Activated CD8-positive, alpha-beta memory T cell treated with anti-CD3 and anti-CD28 coated beads, Interleukin-2, amount 50 U/mL, for 24 hours (primary cell): Measurements from ENCODE around the gene TNNT3.
"Not testable (repeated sequence)": the region's sequence is repeated elsewhere in the genome, so short reads cannot be mapped to it uniquely, and the experiment has no call there.

Experiments used
- DNase-seq: peaks from one replicate; pipeline ENCODE4 v3.0.0-alpha.2; 2020; ENCODE audit errors: extremely low read depth

Gene TNNT3

DNA sequence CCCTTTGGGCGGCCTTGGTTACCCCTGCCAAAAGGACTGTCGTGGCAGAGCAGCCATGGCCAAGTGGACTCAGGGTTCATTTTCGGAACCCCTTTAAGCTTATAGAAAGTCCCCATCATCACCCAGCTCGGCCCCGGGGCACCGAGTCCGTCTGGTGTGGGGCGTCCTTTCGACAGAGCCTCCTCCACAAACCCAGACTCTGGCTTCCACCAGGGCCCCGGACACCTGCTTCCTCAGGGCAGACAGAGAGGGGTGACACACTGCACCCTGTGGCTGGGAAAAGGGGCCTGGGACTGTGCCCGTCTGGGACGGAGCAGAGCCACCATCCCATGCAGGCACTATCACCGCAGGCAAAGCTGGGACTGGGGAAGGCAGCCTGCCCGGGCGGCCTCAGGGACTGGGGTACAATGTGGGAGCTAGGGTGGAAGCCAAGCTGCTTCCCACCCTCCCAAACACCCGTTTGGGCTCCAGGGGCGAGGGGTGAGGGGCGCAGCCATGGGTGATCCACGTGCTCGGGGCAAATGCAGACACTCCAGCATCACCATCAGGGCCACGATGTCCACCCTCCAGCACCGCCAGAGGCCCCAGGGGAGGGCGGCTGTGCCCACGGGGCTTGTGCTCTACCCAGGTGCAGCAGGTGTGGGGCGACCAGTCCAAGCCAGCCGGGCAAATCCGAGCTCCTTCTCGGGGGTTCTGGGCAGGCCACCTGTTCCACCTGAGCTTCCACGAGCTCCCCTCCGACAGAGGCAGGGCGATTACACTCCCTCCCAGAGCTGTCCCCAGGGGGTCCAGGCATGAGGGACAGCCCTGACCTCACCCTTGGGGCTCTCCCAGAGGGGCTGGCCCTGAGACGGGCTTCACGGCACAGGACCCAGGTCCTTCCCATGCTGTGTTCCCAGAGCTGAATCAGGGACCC lies 15.9 kb downstream of the TNNT3 start:
- DNase-seq: no peak

DNA sequence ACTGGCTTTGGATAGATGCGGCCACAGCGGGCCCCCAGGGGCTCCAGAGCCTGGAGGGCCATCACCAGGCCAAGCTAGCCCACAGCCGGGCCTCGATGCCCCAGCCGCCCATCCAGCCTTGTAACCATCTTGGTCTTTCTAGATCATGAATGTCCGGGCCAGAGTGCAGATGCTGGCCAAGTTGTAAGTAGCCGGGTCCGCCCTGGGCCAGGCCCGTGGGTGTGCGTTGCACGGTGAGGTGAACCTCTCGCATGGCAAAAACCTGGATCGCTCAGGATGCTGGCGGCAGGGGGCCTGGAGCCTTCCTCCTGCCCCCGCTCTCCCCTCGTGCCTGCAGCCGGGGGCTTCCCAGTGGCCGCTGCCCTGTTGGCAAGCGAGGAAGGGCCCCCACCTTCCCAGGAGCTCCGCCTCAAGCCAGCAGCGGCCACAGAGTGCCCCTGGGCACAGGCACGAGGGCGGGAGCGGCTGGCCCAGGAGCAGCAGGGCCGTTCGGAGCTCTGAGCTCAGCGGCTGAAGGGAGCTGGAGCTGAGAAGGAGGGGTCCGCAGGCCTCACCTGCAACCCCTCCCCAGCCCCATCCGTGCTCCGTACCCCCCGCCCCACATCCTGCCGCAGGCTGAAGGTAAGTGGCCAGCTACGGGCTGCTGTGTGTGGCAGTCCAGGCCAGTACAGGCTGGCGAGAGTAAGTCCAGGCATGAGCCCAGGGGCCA lies 16.7 kb downstream of the TNNT3 start:
- DNase-seq: no peak

DNA sequence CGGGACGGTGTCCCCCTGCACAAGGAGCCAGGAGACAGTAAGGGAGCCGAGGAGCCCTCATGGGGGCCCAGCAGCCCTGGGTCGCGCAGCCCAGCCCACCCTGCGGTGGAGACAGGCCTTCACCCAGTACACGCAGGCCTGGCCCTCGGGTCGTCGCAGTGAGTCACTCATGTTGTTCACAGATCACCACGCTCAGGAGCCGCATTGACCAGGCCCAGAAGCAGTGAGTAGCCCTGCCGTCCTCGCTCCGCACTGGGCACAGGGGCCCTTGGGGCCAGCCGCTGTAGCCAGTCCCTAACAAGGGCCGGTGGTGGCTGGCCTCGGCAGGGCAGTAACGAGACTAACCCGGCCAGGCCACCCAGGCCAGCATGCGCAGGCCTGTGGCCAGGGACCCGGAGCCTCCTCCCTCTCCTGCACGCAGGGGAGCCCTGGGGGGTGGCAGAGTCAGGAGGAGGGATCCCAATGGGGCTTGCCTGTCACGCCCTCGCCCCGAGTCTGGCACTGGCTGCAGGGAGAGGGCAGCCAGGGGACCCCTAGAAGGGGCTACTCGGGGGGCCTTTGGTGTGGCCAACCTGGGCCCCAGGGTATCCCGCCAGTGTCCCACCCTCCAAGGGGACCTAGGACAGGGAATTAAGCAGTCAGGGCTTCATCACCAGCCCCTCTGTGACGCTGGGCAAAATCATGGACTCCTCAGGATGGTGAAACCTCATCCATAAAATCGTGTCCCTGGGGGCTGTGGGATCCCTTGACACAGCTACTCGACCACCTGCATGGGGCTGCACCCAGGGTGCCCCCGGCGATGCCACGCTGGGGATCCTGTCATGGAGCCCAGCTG lies 17.5 kb downstream of the TNNT3 start:
- DNase-seq: no peak

DNA sequence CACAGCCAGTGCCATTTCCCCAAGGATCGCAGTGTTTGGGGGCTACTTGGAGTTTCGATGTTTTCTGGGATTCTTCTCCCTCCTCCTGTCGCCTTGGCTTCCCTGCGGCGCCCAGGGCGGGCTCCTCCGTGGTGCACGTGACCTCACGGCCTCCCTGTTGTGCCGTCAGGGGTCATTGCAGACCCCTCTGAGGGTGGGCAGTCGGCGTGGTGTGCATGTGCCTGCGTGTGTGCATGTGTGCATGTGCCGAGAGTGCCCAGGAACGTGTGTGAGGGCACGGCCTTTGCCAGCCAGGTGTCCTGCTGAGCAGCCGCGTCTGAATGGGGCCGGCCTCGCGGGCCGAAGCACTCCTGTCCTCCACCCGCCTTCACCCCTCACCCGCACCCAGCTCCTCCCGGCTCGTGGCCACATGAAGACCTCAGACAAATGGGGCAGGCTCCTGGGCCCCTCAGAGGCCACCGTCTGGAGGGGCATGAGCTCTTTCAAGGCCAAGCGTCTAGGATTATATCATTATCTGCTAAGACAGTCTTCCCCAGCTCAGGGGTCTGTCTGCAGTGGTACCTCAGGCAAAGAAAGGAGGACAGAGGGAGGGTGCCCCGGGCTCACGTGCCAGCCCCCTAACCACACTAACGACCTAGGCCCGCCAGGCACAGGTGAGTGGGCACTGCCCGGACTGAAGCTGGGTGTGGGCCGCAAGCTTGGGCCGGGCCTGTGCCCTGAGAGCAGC lies 18.3 kb downstream of the TNNT3 start:
- no peak for DNase-seq

DNA sequence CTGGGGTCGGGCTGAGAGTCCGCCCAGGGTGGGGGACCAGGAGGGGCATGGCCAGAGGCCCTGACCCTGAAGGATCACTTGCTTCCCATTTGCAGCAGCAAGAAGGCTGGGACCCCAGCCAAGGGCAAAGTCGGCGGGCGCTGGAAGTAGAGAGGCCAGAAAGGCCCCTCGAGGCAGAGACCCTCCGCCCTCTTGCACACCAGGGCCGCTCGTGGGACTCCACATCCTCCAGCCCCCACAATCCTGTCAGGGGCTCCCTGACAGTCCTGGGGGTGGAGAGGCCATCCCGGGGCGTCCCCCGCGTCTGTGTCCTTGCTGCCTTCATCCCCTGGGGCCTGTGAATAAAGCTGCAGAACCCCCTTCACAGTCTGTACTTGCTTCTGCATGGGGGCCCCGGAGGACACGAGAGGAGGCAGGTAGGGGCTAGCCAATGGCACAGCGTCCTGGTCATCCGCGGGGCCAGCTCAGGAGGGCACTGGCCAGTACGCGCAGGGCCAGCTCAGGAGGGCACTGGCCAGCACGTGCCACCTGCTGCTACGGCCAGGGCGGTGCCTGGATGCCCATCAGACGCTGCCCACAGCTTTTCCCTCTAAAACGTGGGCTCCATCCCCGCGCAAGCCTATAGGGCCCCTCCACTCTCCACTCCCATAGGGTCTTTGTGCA lies 19.0 kb downstream of the TNNT3 start:
- DNase-seq: no peak

DNA sequence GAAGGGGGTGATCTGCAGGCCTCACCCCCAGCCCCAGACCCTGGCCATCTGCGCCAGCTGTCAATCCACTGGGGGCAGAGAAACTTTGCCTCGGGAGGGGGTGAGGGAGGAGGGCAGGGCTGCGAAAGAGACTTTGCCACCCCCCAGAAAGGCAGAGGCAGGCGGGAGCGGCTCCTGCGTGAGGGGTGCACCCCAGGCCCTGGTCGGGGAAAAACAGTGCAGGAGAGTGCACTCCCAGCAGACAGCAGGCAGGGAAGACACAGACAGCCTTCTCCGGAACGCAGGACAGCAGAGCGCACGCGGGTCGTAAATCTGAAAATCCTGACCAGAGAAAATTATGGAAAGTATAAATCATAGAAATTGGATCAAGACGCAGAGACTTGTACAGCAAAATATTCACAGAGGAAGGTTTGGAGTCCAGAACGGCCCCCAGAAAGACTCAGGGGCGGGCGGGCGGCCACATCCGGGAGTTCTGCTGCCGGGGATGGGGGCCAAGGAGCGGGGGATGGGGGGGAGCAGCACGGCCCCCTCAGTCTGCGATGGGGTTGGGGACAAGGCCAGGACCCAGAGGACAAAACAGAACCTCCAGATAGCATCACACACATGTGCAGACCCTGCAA lies 19.6 kb downstream of the TNNT3 start:
- DNase-seq: no peak

DNA sequence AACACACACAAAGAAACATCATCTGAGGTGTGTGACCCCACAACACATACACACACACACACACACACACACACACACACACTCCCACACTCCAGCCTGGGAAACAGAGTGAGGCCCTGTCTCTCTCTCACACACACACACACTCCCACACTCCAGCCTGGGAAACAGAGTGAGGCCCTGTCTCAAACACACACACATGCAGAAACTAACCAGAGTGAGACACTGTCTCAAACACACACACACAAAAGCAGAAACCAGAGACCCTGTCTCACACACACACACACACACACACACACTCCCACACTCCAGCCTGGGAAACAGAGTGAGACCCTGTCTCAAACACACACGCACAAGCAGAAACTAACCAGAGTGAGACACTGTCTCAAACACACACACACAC lies 20.3 kb downstream of the TNNT3 start:
- DNase-seq: not testable (repeated sequence)

DNA sequence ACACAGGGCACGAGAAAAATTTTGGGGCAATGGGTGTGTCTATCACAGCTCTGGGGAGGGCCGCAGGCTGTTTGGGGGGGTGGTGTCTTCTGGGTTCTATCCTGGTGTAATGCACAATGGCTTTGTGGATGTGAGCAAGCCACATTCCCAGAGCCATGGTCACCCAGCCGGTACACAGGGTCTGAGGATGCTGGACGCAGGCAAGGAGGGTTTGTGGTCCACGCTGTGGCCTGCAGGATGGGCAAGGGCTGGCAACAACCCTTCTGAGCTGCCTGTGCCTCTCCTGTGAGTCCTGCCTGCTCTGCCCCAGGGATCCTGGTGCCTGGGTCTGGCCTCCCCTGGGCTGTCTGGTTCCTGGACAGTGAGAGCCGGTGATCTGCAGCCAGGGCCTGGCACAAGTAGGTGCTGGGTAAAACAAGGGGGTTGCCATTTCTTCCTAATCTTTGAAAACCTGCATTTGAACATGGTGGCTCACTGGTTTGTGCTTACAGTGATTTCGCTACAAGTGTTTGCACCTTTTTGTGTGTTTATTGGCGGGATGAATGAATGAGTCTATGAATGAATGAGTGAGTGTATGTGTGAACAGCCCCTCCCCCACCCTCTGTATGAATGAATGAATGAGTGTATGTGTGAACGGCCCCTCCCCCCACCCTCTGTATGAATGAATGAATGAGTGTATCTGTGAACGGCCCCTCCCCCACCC lies 23.2 kb downstream of the TNNT3 start:
- no peak for DNase-seq

DNA sequence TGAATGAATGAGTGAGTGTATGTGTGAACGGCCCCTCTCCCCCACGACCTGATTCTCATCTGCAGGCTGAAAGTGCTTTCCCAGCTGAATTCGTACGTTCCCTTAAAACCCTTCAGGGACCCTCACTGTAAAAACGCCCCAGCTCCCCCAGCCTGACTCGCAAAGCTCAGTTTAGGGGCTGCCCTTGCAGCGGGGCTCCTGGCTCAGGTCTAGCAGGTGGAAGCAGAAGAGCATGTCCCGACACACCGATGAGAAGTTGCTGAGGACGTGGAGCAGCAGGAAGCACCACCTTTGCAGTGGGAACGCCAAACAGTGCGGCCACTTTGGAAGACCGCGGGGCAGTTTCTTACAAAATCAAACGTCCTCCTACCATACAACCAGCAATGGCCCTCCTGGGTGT lies 24.1 kb downstream of the TNNT3 start:
- no peak for DNase-seq

DNA sequence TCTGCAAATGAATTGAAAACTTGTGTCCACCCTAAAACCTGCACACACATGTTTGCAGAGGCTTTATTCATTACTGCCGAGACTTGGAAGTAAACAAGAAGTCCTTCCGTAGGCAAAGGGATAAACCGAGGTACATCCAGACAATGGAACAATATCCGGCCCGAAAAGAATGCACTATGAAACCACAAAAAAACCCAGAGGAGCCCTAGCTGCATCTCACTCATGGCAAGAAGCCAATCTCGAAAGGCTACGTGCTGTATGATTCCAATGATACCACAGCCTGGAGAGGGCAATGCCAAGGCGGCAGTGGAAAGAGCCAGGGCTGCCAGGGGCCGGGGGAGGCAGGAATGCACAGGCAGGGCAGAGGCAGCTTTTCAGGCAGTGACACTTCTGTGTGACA lies 24.5 kb downstream of the TNNT3 start:
- DNase-seq: no peak

DNA sequence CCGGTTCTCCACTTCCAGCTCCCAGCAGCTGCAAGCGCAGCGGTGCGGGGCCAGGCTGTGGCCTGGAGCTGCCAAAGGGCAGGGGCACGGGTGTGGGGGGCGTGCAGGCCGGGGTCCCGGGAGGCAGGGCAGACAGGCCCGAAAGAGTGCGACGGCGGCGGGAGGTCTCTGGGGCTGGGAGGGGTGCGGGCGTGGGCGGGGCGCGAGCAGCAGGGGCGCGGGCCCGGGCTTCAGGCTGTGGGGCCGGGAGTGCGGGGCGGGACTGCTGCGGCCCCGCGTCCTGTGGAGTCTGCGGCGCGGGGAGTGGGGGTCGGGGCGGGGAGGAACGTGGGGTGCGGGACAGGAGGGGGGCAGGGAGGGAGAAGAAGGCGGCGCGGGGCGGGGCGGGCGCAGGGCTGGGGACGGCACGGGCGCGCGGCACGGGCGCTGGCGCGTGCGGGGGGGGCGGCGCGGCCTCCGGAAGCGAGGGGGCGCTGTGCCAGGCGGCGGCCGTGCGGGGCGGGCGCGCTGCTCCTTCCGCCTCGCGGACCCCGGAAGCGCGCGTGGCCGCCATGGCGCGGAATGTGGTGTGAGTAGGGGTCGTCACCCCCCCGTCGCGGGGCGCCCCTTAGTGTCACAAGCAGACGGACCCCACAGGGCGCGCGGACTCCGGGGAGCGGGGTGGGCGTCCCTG lies 27.4 kb downstream of the TNNT3 start, which contains the start of gene MRPL23:
Gene MRPL23 (plus strand): TSS at position 521 of the 673 bp plus-strand sequence. CDS start 31 bp downstream, at position 552.
- DNase-seq: no peak

DNA sequence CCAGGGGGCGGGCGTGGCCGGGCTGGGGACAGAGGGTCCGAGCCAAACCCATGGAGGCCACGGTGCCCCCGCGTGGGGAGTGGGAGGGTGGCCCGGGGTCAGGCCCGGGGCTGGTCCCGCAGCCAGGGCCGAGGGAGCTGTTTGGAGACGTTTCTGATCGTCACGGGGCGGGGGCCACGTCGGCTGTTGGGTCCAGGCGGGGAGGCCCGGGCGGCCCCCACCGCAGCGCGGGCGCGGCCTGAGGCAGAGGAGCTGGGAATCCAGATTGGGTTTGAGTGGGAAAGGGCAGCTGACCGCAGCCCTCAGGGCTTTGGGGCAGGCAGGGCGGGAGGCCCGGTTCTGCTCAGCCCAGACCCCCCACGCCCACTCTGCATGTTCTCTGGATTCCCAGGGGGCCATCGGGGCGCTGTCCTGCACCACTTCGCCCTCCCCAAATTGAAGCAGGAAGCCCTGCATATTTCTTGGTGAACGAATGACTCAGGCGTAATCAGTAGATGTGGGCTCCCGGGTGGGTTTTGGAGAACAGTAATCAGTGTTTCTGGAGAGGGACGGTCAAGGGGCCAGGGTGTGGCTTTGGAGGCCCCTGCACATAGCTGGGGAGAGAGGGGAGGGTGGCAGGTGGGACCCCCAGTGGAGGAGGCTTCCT lies 28.2 kb downstream of the TNNT3 start:
- no peak for DNase-seq

DNA sequence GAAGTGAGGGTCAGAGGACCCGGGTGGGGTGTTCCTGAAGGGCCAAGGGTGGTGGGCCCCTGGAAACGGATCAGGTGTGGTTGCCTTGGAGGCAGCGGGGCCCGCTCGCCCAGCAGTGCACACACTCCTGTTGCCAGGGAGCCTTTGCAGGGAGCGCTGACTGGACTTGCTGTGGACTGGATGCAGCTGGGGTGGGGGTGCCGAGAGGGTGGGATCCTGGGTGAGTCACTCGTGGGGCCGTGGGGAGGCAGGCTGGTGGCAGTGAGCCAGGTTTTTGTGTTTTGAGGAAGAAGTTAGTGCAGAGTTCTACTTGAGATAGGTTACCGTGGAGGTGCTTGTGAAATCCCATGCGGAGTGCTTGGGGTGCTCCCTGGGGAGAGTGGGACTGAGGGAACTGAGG lies 28.9 kb downstream of the TNNT3 start:
- DNase-seq: no peak

DNA sequence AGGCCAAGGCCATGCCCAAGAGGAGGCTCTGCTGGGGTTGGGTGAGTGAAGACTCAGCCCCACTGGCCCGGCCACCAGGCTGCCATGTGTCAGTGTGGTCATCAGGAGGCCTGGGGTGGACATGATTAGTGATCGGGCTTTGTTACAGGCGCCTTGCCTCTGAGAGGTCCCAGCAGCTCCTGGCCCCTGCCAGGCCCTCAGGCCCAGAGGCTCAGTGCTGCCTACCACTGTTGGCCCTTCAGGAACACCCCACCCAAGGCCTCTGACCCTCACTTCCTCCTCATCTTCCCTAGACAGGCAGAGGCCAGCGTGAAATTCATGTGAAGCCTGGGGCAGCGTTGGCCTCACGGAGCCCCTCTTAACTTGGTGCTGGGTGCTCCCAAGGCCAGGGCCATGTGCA lies 29.8 kb downstream of the TNNT3 start:
- no peak for DNase-seq

DNA sequence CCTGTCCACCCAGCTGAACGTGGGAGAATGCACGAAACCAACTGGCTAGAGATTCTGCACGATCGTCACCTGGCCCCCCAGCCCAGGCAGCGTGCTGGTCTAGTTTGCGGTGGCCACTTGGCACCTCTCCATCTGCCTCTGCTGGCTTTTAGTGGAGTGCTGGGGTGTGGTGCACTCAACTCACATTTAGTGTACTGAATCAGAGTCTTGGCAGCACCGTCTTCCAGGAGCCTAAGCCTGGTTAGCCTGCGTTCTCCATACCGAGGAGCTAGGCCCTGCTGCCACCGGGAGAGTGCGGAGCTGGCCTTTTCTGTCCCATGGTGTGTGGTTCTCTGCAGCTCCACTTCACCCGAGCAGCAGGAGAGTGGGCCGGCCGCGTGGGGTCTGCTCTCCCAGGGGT lies 30.4 kb downstream of the TNNT3 start:
- no peak for DNase-seq

DNA sequence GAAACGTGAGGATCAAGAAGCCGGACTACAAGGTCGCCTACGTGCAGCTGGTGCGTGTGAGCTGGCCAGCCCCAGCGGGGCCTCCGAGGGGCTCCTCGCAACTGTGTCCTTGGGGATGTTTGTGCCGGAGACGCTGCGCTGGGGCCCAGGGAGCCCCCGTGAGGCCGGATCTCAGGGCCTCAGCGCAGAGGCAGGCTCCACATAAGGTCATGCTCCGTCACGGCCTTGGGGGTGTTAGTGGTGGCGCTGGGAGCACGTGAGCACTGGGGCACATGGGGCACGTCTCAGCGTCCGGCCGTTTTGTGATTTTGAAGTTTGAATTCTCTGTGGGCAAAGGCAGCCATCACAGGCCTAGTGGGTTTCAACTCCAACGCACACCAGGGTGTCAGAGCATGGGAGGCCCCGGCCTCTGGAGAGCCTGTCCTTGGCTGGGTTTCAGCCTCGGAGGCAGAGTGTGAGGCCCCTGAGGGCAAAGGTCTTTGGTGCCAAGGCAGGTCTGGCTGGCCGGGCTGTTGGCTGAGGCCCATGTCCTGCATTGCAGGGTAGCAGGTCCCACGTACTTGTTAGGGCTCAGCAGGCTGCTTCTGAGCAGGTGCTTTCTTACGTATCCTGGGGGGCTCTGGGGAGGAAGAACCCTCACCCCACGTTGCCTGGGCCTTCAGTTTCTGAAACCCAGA lies 33.4 kb downstream of the TNNT3 start:
- no peak for DNase-seq

DNA sequence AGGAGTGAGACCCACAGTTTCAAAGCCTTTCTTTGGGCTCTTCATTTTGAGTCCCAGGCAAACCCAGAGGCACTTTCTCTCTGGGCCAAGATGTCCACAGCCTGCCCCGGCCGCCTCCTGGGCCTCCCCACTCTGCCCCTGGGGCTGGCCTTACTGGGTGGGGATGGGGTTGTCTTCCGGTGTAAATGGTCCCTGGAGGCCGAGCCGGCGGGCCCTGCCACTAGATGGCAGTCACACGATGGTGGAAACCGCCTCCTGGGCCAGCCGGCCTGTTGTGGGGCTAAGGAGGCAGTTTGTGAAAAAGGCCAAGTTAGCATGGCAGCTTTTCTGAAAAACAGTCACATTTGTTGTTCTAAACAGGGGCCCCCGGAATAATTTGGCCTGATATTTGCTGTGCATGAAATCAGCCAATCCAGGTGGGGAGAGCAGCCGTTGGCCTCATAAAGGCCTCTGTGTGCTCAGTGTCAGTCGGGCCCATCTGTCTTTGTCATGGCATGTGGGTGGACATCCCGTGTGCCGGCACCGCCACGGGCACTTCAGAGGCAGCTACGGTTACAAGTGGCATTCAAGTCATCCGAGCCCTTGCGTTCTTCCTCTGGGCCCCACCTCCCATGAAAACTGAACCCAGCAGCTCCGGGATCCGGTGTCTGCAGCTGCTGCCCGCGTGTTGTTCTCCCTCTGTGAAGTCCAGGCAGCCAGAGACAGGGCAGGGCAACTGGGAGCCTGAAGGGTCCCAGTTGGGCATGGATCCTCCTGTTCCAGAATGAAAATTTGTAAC lies 34.2 kb downstream of the TNNT3 start:
- no peak for DNase-seq
